ENCODE data around the gene EDN2. TPM values are rescaled to one million over a fixed set of nuclear protein-coding genes. Genes with fewer than 3 reads are reported as not detected.

Gene EDN2
- polyA plus RNA-seq, 1 donor from 2014 or later = not detected

DNA sequence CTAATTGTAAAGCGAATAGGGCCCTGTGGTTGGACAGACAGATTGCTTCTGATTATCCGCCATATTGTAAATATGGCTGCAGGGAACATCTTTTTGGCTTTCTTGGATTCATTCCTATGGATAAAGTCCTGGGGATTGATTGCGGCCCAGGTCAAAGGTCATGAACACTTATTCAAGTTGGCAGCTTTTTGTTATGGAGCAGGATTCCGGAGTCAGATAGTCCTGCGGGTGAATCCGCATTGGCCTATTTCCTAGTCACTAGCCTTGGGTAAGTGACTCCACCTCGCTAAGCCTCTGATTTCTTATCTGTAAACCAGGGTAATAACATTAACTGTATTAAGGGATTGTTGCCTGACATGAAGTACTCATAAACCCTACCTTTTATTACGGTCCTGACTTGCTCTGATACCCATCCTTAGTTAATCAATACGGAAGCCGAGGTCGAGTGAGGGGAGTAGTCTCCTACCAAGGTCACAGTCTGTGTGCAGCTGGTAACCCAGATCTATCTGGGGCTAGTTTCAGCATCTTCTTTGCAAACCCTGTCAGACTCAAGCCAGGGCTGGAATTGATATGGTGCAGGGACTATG is 31.7 kb downstream of the EDN2 start:
- Histone ChIP-seq H2AFZ (ENCODE audit: low read depth, low read length) (no peak overlapping the region), H3F3A (ENCODE audit: insufficient read depth, low read length, poor library complexity, severe bottlenecking) (no peaks in the 10 kb centered on the region), H4K20me1 (ENCODE audit: insufficient read depth) (no peaks in the 10 kb centered on the region), H3K36me3 (ENCODE audit: insufficient read depth, low read length) (no peaks in the 10 kb centered on the region), H3K9me3 (ENCODE audit: low read length) (no peaks in the 10 kb centered on the region), H3K27me3 (ENCODE audit: insufficient read depth, low read depth, low read length) (no peaks in the 10 kb centered on the region), H3K79me2 (replicated peaks; ENCODE audit: insufficient read depth, low read length) (no peaks in the 10 kb centered on the region), H3K4me2 (ENCODE audit: low read length) (no peak overlapping the region), H3K9me2 (ENCODE audit: insufficient read depth, low read length) (no peaks in the 10 kb centered on the region), H3K9ac (ENCODE audit: low read length) (no peak overlapping the region), H3K27ac (ENCODE audit: low read length) (no peak overlapping the region), H3K4me3 (ENCODE audit: low read length) (no peak overlapping the region)
- no peak for TF ChIP-seq MXI1 (conservative IDR thresholded peaks at IDR 0.05; ENCODE audit: poor library complexity, severe bottlenecking)

DNA sequence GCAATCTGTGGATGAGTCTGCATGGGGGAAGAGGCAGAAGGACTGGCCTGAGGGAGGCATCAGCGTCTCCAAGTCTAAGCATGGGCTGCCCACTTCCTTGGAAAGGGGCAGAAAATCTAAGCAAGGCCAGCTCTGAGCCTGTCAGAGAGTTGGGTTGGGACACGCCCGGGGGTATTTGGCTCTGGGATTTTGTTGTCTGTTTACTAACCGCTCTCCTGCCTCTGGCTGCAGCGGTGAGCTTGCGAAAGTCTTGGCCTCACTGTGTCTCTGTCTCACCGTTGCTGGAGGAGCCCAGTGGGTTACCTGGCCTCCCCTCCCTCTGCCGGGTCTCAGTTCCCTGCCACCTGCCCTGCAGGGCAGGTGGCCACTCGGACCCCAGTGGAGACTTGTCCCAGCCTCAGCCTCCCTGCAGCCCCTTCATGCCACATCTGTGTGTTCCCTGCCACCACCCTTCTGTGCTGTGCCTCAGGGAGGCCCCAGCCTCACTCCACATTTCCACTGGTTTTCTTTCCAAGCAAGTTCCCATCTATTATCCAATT is 33.7 kb downstream of the EDN2 start:
- Histone ChIP-seq H2AFZ (ENCODE audit: low read depth, low read length) (no peak overlapping the region), H3K36me3 (ENCODE audit: insufficient read depth, low read length) (no peaks in the 10 kb centered on the region), H3K9me2 (ENCODE audit: insufficient read depth, low read length) (no peaks in the 10 kb centered on the region), H3K4me3 (ENCODE audit: low read length) (no peak overlapping the region), H3K79me2 (replicated peaks; ENCODE audit: insufficient read depth, low read length) (no peaks in the 10 kb centered on the region), H3K27ac (ENCODE audit: low read length) (no peak overlapping the region), H3F3A (ENCODE audit: insufficient read depth, low read length, poor library complexity, severe bottlenecking) (no peaks in the 10 kb centered on the region), H3K9ac (ENCODE audit: low read length) (no peak overlapping the region), H3K27me3 (ENCODE audit: insufficient read depth, low read depth, low read length) (no peaks in the 10 kb centered on the region), H4K20me1 (ENCODE audit: insufficient read depth) (no peaks in the 10 kb centered on the region), H3K9me3 (ENCODE audit: low read length) (no peaks in the 10 kb centered on the region), H3K4me2 (ENCODE audit: low read length) (no peak overlapping the region)
- TF ChIP-seq, protein P1, sequence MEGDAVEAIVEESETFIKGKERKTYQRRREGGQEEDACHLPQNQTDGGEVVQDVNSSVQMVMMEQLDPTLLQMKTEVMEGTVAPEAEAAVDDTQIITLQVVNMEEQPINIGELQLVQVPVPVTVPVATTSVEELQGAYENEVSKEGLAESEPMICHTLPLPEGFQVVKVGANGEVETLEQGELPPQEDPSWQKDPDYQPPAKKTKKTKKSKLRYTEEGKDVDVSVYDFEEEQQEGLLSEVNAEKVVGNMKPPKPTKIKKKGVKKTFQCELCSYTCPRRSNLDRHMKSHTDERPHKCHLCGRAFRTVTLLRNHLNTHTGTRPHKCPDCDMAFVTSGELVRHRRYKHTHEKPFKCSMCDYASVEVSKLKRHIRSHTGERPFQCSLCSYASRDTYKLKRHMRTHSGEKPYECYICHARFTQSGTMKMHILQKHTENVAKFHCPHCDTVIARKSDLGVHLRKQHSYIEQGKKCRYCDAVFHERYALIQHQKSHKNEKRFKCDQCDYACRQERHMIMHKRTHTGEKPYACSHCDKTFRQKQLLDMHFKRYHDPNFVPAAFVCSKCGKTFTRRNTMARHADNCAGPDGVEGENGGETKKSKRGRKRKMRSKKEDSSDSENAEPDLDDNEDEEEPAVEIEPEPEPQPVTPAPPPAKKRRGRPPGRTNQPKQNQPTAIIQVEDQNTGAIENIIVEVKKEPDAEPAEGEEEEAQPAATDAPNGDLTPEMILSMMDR (IDR thresholded peaks at IDR 0.05; ENCODE audit: poor library complexity, severe bottlenecking) = no peak
- TF ChIP-seq POLR2AphosphoS5 (IDR thresholded peaks at IDR 0.05) = no peak
- no peak for TF ChIP-seq EP300 (conservative IDR thresholded peaks at IDR 0.05; ENCODE audit: poor library complexity, severe bottlenecking)
- TF ChIP-seq, protein P2, sequence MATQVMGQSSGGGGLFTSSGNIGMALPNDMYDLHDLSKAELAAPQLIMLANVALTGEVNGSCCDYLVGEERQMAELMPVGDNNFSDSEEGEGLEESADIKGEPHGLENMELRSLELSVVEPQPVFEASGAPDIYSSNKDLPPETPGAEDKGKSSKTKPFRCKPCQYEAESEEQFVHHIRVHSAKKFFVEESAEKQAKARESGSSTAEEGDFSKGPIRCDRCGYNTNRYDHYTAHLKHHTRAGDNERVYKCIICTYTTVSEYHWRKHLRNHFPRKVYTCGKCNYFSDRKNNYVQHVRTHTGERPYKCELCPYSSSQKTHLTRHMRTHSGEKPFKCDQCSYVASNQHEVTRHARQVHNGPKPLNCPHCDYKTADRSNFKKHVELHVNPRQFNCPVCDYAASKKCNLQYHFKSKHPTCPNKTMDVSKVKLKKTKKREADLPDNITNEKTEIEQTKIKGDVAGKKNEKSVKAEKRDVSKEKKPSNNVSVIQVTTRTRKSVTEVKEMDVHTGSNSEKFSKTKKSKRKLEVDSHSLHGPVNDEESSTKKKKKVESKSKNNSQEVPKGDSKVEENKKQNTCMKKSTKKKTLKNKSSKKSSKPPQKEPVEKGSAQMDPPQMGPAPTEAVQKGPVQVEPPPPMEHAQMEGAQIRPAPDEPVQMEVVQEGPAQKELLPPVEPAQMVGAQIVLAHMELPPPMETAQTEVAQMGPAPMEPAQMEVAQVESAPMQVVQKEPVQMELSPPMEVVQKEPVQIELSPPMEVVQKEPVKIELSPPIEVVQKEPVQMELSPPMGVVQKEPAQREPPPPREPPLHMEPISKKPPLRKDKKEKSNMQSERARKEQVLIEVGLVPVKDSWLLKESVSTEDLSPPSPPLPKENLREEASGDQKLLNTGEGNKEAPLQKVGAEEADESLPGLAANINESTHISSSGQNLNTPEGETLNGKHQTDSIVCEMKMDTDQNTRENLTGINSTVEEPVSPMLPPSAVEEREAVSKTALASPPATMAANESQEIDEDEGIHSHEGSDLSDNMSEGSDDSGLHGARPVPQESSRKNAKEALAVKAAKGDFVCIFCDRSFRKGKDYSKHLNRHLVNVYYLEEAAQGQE (IDR thresholded peaks at IDR 0.05; ENCODE audit: borderline replicate concordance) = no peak

DNA sequence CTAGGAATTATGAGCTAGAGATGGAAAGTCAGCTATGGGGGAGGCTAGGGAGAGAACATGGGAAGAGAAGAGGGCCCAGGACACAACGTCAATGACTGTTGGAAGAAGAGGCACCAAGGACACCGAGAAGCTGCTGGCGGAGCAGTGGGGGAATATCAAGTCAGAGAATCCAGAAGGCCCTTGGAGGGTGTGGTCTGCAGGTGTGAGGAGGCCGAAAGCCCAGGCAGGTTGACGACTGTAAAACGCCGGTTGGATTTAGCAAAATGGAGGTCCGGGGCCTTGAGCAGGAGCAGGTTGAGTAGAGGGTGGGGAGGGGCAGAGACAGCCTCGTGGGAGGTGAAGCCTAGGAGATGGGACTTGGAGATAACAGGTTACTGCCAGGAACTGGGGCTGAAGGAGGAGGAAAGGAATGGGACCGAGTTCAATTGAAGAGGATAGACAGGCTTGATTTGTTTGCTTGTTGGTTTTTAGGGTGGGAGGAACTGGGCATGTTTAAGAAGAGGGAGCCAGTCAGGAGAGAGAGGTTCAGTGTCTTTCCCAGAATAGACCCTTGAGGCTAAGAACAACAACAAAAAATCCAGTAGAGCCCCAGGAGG is 35.1 kb downstream of the EDN2 start:
- H3K4me2 ChIP-seq (ENCODE audit: low read length) = no peak overlapping the region
- H3F3A ChIP-seq (ENCODE audit: insufficient read depth, low read length, poor library complexity, severe bottlenecking) = no peaks in the 10 kb centered on the region
- no peaks in the 10 kb centered on the region for H3K9me3 ChIP-seq (ENCODE audit: low read length)
- H3K27ac ChIP-seq (ENCODE audit: low read length) = no peak overlapping the region
- H3K9me2 ChIP-seq (ENCODE audit: insufficient read depth, low read length) = no peaks in the 10 kb centered on the region
- H3K4me3 ChIP-seq (ENCODE audit: low read length) = no peak overlapping the region
- H3K79me2 ChIP-seq (replicated peaks; ENCODE audit: insufficient read depth, low read length) = no peaks in the 10 kb centered on the region
- H3K9ac ChIP-seq (ENCODE audit: low read length) = no peak overlapping the region
- no peaks in the 10 kb centered on the region for H4K20me1 ChIP-seq (ENCODE audit: insufficient read depth)
- H3K27me3 ChIP-seq (ENCODE audit: insufficient read depth, low read depth, low read length) = no peaks in the 10 kb centered on the region
- no peaks in the 10 kb centered on the region for H3K36me3 ChIP-seq (ENCODE audit: insufficient read depth, low read length)
- TF ChIP-seq TAF1 (IDR thresholded peaks at IDR 0.05; ENCODE audit: low read depth) (no peak), MXI1 (conservative IDR thresholded peaks at IDR 0.05; ENCODE audit: poor library complexity, severe bottlenecking) (no peak), RAD21 (conservative IDR thresholded peaks at IDR 0.05) (no peak), SMC3 (conservative IDR thresholded peaks at IDR 0.05; ENCODE audit: poor library complexity) (no peak), EZH2 (IDR thresholded peaks at IDR 0.05; ENCODE audit: borderline replicate concordance, insufficient read depth, low read length, poor library complexity, severe bottlenecking) (no peak), EP300 (conservative IDR thresholded peaks at IDR 0.05; ENCODE audit: poor library complexity, severe bottlenecking) (no peak), POLR2AphosphoS5 (IDR thresholded peaks at IDR 0.05) (no peak)
- TF ChIP-seq, protein P1 (IDR thresholded peaks at IDR 0.05; ENCODE audit: poor library complexity, severe bottlenecking) = no peak
- TF ChIP-seq, protein P2 (IDR thresholded peaks at IDR 0.05; ENCODE audit: borderline replicate concordance) = no peak
- no peak overlapping the region for H2AFZ ChIP-seq (ENCODE audit: low read depth, low read length)
